Measurements from ENCODE around the gene EYA2.
"Not testable (repeated sequence)": the region's sequence is repeated elsewhere in the genome, so short reads cannot be mapped to it uniquely, and the experiment has no call there.

The EYA2 gene

DNA sequence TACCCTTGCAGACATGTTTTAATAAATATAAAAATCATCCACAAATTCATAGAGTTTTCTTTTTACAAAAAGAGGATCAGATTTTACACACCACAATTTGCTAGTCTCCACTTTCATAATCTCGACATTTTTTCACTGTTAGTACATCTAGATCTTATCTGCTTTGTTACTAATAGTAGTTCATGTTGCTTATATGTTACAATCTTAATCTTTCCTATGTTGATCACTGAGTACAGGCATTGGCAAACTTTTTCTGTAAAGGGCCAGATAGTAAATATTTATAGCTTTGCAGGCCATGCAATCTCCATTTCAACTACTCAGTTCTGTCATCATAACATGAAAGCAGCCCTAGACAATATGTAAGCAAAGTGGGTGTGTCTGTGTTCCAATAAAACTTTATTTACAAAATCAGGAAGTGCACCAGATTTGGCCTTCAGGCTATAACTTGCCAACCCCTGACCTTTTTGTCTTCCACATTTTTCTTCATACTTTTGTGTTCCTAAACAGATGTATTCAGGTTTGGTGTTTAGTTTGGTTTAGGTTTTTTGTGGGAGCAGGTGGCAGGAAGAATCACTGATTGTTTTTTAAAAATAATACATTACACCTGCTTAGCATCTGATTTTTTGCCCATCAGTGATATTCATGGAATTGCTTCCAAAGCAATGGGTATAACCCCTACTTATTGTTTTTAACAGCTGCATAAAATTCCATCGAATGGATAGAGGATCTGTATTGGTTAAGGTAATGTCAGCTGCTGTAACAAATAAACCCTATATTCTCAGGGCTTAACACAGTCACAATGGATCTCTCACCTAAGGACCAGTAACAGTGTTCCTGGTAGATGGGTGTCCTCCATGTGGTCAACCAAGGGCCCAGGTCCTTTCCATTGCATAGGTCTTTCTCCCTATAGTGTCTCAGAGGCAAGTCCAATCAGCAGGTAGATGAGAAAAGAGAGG is 61.2 kb downstream of the EYA2 start:
- DNase-seq (ENCODE audit: low spot score), result no peak

DNA sequence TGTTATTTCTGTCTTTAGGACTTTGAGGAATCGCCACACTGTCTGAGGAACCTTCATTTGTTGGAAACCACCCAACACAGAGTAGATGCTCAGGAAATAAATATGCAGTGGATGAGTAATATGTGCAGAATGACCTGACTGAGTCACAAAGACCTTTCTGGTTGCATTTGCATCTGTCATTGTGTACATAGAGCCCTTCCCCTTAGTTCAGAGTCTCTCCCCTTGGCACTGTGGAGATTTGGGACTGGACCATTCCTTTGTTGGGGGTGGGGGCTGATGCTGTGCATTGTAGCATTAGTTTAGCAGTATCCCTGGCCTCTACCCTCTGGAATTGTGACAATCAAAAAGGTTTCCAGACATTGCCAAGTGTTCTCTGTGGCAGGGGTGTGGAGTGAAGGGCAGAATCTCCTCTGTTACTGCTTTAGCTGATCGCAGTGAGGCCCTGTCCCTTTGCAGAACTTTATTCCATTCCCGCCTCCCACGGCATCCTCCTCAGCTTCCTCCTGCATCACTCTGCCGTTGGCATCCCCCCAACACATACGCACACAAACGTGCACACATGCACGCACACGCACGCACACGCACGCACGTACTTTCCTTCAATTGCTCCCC is 64.5 kb downstream of the EYA2 start:
- peak; percentile 27 for DNase-seq (ENCODE audit: low spot score)

DNA sequence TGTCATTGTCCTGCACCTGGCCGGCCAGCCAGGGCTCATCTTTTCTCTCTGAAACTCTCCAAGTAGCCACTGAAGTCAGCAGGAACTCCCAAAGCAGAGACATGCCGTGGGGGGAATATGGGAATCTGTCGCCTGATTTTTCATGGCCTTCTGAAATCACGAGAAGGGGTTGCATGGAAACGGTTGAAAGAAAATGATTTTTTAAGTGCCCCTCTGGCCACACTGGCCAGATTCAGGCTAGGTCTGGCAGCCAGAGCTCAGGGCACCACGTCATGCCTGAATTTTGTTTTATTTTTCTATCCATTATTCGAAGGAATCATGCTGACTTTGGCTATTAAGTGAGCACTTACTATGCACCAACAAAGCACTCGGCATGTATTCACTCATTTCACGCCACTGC is 65.2 kb downstream of the EYA2 start:
- DNase-seq (ENCODE audit: low spot score), result no peak

DNA sequence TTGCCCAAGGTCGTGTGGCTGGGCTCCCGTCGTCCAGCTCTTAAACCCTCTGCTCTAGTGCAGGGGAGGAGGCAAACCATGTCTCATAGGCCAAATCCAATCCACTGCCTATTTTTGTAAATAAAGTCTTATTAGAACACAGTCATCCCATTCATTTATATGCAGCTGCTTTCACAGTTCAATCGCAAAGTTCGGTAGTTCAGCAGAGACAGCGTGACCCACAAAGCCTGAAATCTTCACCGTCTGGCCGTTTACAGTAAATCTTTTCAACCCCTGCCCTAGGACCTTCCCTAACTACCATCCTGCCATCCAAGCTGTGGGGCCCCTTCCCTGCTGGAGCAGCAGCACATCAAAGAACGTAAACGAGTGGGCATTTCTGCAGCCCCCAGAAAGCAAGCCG is 65.9 kb downstream of the EYA2 start:
- no peak for DNase-seq (ENCODE audit: low spot score)

DNA sequence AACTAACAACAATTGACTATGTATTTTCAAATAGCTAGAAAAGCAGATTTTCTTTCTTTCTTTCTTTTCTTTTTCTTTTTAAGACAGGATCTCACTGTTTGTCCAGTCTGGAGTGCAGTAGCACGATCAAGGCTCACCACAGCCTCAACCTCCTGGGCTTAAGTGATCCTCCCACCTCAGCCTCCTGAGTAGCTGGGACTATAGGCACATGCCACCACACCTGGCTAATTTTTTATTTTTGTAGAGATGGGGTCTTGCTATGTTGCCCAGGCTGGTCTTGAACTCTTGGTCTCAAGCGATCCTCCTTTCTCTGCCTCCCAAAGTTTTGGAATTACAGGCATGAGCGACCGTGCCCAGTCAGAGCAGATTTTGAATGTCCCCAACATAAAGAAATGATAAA is 67.3 kb downstream of the EYA2 start:
- DNase-seq (ENCODE audit: low spot score), result not testable (repeated sequence)

DNA sequence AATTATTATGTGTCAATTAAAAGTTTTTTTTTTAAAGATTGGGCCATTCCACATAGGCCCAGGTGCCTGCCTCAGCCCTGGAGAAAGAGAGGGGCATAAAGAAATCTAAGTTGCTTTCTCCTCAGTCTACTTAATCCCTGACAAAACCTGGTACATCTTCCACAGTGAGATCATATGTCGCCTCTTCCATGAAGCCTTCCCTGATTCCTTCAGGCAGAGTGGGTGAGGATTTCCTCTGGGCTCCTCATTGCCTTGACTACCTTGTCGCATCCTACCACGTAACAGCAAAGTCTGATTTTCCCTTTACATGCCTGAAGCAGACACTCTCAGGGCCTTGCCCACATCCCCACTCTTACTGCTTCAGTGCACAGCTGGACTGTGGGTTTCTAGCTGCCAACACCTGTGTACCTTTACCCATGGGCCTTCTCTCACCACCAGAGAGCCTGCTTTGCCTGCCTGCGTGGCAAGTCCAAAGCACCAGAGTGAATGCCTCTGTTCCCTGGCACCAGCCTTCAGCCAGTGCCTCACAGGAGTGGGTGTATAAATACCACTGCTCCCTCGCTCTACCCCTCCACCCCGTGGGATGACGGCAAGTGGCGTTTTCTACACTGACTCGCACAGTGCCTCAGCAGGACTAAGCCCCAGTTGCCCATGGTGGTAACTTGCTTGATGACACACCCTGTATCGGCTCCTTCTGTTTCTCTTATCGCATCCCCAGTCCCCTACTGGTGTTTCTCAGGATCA is 68.0 kb downstream of the EYA2 start:
- DNase-seq (ENCODE audit: low spot score), result no peak

DNA sequence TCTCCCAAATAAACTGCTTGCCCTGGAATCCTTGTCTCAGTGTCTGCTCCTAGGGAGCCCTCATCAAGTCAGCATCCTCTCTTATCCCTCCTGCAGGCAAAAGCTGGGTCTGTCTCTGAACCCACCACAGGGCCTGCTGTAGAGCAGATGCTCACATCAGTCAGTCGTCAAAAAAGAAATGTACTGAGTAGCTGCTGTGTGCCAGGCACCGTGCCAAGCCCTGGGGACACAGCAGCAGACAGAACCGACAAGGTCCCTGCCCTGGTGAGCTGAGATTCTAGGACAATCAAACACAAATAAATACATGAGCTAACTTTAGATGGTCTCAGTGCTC is 68.5 kb downstream of the EYA2 start:
- no peak for DNase-seq (ENCODE audit: low spot score)

DNA sequence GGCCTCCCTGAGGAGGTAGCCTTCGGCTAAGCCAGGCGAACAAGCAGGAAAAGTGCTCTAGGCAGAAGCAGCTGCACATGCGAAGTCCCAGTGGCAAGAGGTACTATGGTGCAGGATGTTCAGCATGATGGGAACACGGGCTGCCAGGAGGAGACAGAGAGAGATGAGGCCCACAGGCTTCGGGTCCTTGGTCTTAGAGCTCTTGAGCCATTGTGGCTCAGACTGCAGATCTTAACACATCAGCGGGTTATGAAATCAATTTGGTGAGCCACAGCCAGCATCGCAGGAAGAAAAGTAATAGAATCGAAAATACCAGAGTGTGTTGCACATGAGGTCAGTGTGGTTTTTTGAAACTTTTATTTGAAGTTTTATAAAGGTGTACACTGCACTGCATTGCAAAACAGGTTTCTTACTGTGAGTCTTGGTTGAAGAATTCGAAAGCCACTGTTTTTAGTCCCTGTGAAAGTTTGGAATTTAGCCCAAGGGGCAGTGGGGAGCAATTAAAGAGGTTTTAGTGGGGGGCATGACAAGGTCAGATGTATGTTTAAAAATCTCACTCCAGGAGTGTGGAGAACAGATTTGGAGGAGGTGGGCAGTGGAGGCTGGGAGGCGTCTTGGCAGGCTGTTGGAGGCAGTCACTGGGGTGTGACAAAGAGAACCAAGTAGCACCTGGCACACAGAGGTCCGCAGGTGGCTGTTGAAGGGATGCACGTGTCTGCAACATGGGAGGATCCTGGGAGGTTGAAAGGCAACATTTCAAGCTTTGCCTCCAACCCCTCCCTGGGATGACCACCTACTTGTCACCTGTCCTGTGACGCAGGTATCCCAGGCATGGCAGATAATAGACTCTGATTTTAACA is 69.3 kb downstream of the EYA2 start:
- no peak for DNase-seq (ENCODE audit: low spot score)

DNA sequence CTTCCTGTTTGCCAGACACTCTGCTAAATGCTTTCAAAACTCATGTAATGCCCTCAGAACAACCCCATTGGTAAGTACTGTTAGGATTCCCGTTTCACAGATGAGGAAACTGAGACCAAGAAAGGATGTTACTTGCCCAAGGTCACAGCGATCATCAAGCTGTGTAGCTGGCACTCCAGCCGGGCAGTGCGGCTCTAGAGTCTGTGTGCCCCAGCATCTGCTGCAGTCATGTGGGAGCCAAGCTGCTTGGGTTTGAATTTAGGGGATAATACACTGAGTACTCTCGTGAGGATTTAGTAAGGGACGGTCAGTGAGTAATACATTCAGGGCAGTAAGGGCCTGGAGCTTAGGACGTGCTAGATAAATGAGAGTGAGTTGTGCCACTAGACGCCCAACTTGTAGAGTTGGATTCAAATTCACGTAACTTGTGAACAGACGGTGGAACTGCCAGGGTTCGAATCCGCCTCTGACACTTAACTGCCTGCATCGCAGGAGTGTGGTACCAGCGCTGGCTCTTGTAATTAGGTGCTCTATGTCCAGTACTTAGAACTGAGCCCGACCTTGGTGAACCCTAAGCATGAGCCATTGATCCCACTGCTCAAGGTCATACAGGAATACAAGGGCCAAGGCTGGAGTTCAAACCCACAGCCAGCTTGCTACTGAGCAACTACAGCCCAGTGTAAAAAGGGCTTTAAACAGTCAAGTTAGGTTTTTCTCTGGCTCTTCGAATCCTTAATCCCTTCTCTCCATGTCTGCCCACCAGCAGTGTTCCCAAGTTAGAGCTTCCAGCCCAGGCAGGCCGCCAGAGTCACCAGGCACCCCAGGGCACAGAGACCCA is 70.2 kb downstream of the EYA2 start:
- no peak for DNase-seq (ENCODE audit: low spot score)

DNA sequence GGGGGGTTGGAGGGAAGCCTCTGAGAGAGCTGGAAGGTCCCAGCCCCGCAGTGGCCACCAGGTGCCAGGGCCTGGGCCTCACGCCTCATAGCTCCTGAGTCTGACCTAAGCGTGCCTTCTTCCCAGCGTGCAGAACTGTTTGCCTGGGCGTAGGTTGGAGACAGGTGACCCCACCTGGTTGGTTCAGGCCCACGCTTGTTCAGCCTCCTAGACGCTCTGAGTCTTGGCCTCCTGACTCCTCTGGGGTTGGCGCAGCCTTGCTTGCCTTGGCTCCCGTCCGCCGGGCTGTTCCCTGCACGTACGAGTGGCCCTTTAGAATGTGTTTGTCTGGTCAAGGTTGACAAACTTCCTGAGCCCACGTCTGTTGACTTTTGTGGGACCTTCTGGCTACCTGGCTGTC is 70.8 kb downstream of the EYA2 start:
- no peak for DNase-seq (ENCODE audit: low spot score)

DNA sequence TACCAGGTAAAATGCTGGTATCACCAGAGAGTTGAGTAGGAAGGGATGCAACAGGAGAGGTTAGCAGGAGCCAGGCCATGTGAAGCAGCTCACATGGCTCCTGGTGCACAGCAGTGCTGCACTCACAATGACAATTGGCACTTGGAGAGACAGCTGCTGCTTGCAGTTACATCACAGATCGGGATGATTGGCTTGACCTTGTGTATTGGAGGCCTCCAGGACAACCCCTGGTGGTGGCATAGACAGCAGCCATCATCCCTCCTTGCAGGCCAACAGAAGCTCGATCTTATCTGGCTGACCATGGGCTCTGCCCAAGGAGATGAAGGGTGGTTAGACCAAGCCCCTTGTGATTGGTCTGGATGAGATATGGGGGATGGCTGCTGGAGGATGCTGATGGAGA is 73.0 kb downstream of the EYA2 start:
- DNase-seq (ENCODE audit: low spot score), result no peak

DNA sequence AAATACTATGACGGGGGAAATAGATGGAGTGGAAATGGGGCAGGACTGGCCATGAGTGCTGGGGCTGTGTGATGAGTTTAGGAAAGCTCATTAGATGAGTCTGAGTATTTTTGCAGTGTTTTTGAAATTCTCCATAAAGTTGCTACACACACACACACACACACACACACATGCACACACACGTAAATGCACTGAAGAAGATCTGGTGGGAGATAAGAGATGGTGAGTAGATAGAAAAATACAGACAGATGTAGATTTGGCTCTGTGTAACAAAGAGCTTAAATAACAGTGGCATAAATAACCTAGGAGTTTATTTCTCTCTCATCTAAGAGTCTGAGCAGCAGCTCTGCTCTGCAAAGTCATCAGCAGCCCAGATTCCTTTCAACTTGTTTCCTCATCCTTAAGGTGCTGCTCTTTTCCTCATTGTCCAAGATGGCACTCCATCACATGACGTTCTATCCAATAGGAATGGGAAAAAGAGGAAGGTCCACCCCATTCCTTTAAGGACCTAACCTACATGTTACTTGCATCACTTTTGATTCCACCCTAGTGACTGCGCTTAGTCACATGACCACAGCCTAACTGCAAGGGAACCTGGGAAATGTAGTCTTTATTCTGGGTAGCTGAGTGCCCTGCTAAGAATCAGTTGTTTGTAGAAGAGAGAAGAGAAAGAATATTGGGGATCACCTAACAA is 76.4 kb downstream of the EYA2 start:
- DNase-seq (ENCODE audit: low spot score), result peak; percentile 51

DNA sequence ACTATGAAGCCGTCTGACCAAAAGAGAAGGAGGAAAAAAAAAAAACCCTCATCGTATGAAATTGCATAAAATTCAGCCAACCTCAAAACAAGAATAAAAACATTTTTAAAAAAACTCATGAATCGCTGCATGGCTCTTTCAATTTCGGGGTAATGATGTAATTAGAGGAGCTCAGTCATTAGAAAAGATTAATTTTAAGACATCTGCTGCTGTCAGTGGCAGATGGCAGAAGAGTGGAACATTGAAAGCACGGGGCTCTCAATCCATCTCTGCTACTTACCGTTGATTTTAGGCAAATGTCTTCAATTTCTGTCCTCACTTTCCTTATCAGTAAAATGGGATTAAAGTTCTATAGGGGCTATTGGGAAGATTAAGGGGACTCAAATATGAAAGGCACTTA is 79.1 kb downstream of the EYA2 start:
- DNase-seq (ENCODE audit: low spot score), result no peak

DNA sequence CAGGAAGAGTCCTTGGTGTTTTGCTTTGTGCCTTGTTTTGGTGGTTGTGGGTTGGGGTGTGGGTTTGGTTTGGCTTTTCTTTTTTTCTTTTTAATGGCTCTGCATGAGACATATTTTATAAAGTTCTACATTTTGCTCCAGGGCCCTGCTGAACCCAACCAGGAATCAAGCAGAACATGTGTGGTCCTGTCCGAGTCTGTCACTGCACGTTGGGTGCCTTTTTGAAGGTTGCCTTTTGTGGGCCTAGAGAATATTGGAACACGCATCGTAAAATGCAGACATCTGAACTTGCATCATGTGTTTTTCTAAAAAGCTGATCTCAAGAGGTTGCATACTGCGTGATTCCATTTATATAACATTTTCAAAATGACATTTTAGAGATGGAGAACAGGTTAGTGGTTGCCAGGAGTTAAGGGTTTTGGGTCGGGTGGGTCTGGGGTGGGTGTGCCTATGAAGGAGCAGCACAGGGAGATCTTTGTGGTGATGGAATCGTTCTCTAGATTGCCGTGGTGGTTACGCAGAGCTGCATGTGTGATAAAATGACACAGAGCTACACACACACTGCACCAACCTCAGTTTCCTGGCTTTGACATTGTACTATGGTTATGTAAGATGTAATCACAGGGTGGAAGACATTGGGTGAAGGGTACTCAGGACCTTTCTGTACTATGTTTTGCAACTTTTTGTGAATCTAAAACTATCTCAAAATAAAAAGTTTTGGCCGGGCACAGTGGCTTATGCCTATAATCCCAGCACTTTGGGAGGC is 80.2 kb downstream of the EYA2 start:
- DNase-seq (ENCODE audit: low spot score), result no peak

DNA sequence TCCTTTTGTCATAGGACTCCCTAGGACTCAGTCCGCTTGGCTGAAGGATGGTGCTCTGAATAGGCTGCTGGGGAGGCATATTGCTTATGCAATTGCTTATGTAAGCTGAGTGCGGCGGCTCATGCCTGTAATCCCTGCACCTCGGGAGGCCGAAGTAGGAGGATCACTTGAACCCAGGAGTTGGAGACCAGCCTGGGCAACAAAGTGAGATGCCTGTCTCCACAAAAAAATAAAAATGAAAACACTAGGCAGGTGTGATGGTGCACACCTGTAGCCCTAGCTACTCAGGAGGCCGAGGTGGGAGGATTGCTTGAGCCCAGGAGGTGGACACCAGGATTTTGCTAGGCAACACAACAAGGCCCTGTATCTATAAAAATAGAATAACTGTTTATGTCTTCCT is 81.3 kb downstream of the EYA2 start:
- DNase-seq (ENCODE audit: low spot score), result no peak

DNA sequence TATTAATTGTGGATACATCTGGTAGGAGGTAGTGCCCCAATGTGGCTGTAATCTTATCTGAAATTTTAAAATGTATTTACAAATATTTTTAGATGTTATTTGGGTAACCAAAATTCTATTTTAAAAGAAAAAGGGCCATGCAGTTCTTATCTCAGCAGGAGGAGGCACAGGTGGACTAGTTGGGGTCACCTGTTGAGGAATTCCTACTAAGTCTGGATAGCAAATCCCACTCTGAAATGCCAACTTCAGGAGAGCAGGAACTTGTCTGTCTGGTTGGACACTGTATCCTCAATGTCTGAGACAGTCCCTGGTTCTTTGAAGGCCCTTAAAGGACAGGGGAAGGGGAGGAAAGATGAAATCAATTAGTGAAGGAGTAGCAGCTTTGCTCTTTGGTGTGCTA is 82.6 kb downstream of the EYA2 start:
- DNase-seq (ENCODE audit: low spot score), result no peak

DNA sequence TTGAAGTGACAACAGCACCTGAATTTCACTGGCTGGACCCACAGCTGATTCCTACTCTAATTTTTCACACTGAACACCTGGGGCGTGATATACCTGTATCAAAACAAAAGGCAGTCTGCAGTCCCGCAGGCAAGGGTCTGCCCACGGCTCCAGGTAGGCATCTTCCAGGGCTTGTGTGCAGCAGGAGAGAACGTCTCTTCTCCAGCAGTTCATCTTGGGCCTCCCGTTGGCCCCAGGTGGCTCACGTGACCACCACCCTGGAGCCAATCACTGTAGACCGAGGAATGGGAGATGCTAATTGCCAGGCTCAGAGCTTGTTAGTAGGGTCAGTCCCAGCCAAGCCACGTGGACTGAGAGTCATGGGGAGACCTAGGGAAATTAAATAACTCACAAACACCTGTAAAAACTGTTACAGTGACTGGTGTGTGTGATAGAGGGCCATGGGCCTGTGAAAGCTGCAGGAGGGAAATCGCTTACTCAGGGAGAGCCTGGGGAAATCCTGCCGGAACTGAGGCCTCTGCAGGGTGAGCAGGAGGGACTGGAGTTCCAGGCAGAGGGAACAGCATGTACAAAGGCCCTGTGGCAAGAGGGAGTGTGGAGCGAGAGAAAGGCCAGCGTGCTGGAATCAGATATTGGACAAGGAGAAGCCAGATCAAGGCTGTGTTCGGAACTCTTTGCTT is 83.4 kb downstream of the EYA2 start:
- no peak for DNase-seq (ENCODE audit: low spot score)

DNA sequence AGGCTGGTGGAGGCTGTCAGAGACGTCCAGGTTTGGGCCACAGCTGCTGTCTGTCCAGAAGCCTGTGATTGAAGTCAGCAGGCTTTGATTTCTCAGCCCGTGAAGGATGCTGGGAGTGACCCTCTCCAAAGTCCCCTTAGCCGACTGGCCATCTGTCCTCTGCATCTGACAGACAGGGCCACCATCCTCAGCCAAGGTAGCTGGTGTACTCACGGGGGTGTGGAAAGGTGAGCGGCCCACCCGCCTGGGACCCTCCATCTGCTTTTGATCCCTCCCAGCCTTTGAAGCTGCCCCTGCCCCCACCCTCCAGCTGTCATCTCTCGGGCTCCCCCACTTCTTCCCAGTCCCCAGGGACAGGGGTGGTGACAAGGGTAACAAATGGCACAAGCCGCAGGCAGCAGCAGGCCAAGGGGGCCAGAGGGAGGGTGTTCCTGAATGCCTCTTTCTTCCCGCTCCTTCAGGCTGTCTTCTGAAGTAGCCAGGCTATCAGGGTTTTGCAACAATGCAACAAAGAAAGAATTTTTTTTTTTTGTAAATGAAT is 84.4 kb downstream of the EYA2 start:
- no peak for DNase-seq (ENCODE audit: low spot score)

Measured in COLO829 (cell line).